Renal cortex interstitium (tissue), 11 donors: ENCODE measurements around the gene MTUS2. TPM values are rescaled to one million over a fixed set of nuclear protein-coding genes. Genes with fewer than 3 reads are reported as not detected.

ENCODE experiments used
- DNase-seq, 11 donors: peaks; one replicate each; pipeline ENCODE4 v3.0.0-alpha.2; 2013; ENCODE audit warnings: low read depth in 9 of 11, low spot score in 4 of 11; ENCODE audit errors: extremely low read depth in 1 of 11
- polyA plus RNA-seq, 3 donors: library from polyadenylated mRNA; unstranded; fragments of 120-200 nt; gene quantifications; one replicate each; pipeline ENCODE4 v1.2.1, GENCODE V29; 2013; ENCODE audit not compliant: insufficient read length in 3 of 3

The MTUS2 gene
- polyA plus RNA-seq, 3 donors = 0.48 to 0.99 (median 0.67) TPM

DNA sequence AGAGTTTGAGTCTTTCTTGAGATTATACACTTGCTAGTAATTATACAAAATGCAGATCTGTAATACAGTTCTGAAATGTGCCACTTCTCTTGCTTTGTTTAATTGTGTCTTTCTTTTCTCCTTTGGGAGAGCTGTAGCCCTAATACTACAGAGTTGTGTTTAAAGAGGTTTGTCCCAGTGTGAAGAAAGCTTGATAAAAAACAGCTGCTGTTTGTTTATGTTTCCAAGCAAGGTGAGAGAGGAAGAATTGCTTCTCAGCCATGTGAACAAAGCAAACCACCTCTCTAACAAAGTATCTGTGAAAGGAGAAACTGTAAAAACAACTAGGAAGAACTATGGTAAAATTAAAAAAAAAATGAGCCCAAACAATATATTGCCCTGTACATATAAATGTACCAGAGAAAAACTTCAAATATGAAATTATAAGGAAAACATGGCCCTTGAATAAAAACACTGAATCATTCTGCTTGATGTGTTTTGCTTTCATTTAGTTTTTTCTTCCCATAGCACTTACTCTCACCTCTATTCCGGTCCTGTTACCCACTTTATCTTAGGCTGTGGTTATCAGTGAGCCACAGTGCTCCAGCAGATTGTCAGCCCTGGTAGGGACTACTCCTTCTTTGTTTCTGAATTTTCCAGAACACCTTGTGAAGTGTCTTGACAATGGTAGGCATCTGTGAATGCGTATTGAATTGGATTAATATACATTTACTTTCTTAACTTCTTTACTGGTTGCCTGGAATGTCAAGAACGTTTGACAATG, 257.1 kb downstream of the MTUS2 start:
- peak in 2 of 11 donors; percentile 4 to 13 for DNase-seq

DNA sequence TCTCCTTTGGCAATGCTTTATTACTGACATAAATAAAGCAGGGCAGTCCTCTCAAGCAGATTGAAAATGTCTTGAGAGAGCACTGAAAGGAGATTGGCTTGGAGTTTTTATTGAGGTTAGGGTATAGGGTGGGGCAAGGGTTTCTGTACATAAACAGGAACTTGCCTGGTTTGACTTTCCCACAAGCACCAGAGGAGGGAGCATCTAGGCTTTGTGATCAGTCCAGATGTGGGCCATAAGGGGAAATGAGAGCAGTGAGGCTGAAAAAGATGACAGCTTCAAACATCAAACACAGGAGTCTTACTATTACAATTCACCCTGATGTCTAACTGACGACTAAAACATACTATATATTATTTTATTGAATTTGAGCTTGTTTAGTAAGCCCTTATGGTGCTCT, 260.9 kb downstream of the MTUS2 start:
- DNase-seq = no peak

DNA sequence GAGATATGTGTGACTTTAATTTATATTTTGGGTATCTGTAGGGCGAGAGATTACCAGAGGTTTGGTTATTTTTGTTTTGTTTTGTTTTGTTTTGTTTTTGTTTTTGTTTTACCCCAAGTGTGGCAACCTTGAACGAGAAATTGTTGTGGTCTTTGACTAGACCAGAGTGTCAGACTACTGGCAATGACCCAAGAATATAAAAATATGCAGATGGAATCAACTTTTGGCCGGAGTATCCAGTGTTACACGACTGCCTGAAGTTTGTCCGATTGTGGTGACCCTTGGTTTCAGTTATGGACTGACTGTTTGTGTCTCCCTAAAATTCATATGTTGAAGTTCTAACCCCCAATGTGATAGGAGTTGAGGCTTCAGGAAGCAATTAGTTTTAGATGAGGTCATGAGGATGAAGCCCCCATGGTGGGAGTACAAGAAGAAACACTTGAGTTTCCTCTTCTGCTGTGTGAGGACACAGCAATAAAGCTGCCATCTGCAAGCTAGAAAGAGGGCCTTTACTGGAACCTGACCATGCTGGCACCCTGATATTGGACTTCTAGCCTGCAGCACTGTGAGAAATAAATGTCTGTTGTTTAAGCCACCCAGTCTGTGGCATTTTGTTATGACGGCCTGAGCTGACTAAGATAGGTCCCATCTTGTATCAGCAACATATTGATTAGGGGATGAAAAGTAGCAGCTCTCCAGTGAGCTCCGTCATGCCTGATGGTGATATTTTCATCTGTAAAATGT, 261.7 kb downstream of the MTUS2 start:
- no peak for DNase-seq

DNA sequence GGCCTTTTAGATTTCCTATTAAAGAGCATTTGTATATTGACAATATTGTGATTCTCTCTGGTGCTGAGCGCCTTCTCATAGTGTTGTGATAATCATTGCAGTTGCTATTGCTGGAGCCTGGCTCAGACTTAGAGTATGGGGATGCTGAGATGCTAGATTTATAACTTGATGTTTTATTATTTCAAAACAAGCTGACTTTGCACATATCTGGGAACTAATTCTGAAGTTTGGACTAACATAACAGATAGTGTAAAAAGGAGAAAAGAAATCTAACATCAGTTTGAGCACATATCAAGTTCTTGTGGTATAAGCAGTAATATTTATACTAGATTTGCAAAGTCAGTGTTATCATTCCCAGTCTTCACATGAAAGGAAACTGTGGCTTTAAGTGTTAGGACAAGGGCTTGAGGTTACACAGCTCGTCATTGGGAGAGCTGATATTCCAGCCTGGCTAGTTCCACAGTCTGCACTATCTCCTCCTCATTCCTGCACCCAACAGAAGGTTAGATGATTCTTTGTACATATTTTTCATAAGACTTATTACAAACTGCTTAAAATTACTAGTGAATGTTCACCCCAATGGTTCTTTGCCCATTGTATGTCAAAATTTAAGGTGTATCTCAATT, 279.8 kb downstream of the MTUS2 start:
- no peak for DNase-seq

DNA sequence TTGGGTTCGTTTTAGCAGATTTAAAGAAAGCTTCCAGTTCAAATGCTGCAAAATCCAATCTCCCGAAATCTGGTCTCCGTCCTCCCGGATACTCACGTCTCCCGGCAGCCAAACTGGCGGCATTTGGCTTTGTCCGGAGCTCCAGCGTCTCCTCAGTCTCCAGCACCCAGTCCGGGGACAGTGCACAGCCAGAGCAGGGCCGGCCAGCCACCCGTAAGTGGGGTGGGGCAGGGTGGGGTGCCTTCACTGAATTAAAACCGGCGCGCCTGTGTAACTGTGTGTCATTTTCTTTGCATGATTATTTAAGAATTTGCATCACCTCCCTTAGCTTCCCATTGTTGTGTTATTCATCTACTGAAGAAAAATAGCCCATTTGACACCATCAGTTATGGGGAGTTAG, 280.6 kb downstream of the MTUS2 start:
- no peak for DNase-seq

GRCh38 chr13:29101409-29101808, 281.3 kb downstream of the MTUS2 start:
- no peak for DNase-seq

- DNase-seq = no peak
Observed at GRCh38 chr13:29101905-29102304, 281.8 kb downstream of the MTUS2 start.

DNA sequence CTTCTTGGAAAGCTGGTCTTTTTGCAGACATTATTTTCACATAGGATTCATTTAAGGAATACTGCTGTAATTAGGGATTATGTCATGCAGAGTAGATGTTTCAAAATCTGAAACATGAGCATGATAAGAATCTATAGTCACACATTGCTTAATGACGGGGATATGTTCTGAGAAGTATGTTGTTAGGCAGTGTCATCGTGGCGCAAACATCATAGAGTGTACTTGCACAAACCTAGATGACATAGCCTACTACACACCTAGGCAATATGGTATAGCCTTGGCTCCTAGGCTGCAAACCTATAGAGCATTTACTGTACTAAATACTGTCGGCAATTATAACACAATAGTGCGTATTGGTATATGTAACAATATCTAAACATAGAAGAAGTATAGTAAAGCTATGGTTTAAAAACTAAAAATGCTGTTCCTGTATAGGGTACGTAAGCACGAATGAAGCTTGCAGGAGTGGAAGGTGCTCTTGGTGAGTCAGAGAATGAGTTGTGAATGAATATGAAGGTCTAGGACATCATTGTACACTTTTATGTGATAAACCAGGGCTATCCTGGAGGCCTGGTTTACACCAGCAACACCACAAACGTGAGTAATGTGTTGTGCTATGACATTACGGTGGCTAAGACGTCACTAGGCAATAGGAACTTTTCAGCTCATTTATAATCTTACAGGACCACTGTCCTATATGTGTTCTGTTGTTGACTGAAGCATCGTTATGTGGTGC, 283.1 kb downstream of the MTUS2 start:
- DNase-seq = no peak

DNA sequence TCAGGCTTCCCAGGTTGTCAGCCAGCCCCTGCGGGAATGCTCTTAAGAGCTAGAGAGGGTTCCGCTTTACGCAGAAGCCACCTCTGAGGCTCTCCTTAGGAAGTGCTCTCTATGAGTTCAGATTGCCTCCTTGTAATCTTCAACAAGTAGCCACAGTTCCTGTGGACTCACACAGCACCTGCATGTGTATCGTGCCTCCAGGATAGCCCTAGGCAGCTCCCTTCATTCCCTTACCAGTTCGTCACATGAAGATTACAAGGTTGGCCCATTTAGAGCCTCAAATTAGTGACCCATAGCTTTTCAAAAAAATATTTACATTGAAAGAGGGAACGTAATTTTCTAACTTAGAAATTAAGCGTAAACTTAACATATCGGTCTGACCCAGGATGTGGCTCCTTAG, 284.3 kb downstream of the MTUS2 start:
- no peak for DNase-seq

DNA sequence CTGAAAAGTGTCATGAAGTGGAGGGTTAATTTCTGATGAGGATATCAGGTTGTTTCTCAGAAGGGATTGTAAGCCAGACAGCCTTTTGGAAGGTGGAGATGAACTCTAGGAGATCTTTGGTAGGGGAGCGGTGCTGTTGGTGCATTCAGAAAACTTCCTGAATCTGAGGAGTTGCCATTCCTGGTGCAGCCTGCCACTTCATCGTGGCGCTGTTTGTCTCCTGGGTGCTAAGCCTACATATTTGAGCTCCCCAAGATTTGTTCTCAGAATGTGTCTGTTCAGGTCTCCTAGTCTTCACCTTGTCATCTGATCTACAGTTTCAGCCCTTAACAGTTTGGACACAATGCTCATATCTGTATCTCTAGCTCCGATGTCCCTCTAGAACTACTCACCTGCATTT, 285.6 kb downstream of the MTUS2 start:
- no peak for DNase-seq

- no peak for DNase-seq
Observed at GRCh38 chr13:29106651-29107050, 286.5 kb downstream of the MTUS2 start.

DNA sequence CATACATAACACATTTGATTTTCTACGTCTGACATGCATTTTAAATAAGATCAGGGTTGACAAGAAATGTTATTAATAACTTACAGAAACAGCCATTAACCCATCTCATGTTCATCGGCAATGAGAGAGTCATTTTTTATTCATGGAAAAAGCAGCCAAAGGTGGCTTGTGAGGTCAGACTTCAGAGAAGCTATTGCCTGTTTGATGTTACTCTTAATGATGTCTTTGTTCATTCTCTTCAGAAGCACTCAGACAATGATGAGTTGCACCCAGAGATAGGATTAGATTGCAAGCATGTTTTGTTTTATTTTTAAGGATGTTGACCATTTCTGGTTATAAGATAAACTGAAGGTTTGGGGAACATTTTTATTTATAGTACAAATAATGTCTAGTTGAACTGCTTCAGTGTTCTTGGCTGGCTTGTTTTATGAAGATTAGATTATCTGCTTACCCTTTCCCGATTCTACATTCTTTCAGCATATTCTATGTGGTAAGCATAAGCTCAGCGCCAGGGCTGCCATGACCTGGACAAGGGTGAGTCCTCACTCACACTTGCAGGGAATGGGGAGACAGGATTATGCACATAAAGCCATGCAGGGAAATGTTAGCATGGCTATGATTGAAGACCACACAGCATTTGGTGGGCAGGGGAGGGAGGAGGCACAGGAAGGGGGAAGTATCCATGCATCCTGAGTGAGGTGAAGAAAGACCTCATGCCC, 288.1 kb downstream of the MTUS2 start:
- no peak for DNase-seq

DNA sequence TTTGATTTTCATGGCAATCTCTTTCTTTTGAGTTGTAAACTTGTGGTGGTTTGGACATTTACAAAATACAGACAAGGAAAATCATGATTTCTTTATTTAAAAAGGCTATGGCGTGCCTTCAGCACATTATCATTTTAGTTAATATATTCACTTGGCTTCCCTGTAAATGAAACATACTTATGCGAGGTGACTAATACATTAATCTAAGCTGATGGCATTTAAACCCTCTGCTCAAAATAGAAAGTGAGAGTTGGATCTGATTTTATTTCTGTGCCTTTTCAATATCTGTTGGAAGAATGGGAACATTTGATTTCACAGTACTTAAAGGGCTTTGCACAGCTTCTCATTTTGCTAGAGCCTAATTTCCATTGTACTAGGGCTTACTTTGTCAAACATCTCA, 289.8 kb downstream of the MTUS2 start:
- DNase-seq = no peak

- no peak for DNase-seq
Observed at GRCh38 chr13:29111446-29111845, 291.3 kb downstream of the MTUS2 start.

DNA sequence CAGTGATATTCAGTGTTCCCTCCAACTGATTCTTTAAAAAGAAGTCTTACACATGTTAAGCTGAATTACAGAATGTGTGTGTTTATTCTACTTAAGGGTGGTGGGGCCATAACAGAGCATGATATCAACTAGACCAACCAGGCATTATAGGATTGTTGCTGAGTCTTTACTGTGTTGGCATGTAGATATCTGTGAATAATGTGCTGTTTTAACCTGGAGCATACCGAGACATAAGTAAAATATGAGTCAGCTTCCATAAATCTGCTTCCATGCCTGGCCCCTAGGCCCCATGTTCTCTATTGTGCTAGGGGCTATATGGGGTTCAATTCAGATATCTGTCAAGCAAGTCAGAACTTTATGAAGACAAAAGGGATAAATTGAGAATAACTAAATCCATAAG, 295.7 kb downstream of the MTUS2 start:
- DNase-seq = no peak

DNA sequence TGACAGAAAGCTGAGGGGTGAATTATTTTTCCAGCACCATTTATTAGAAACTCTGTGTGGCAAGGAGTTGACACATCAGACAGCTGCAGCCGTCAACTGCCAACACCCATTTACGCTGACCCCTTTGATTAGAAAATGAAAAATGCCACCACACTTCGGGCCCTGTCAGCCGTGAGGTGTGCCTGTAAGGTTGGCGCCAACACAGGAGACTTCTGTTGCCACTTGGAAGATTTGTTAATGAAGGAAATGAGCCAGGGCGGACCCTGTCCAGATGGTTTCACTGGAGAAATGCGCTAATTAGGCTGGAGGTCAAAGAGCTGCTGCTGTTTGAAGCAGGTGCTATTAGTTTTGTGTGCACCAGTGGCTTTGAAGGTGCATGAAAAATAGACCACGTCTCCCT, 297.5 kb downstream of the MTUS2 start:
- peak in 4 of 11 donors; percentile 13 to 31 (median 22) for DNase-seq

- no peak for DNase-seq
Observed at GRCh38 chr13:29118471-29118870, 298.3 kb downstream of the MTUS2 start.

- DNase-seq = no peak
Observed at GRCh38 chr13:29125191-29125933, 305.2 kb downstream of the MTUS2 start.
